Fibroblast of skin of back (primary cell): ENCODE data around the gene ARHGEF38.

Source experiments
- DNase-seq: peaks from one replicate; pipeline ENCODE4 v3.0.0-alpha.2; 2013

ARHGEF38 gene

DNA sequence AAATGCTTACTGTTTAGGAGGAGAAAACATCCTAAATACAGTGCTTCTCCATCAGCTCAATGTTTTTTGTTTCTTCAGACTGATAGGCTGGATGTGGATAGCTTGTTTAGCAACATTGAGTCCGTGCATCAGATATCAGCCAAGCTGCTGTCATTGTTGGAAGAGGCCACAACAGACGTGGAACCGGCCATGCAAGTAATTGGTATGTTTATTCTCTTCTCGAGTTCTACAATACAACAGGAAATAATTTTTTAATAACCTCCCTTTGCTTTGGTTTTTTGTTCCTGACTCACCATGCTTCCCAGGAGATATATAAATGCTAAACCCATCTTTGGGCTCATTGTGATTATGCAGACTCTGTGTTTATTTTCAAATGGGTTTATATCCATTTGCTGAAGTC is 60.9 kb downstream of the ARHGEF38 start:
- DNase-seq: no peak

DNA sequence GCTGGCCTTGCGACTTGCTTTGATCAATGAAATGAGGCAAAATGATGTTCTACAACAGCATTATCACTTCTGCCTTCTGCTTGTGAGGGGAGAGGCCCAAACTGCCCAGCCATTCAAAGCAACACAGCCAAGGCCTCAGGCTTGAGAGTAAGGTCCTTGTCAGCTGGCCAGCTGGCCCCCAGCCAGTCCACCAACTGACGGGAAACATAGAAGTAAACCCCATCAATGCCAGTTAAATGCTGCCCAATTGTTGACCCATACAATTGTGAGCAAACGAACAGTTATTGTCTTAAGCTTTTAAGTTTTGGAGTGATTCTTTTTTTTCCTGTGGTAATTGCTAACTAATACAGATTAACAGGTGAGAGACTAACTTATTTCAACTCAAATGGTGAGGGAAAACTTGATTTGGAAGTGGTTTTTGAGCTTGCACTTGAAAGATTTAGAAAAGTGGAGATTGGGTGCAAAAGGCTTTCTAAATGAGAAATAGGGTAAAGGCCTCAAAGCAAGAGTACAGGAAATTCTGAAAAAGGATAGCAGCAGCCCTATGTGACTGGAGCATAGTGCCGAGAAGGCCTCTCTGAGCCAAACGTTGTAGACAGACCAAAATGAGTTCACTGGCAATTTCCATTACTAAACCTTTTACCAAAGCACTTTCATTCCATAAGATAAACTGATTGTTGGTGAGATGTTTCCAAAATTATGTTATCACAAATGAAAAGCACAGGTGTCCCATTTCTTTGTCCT is 66.9 kb downstream of the ARHGEF38 start:
- DNase-seq: no peak

DNA sequence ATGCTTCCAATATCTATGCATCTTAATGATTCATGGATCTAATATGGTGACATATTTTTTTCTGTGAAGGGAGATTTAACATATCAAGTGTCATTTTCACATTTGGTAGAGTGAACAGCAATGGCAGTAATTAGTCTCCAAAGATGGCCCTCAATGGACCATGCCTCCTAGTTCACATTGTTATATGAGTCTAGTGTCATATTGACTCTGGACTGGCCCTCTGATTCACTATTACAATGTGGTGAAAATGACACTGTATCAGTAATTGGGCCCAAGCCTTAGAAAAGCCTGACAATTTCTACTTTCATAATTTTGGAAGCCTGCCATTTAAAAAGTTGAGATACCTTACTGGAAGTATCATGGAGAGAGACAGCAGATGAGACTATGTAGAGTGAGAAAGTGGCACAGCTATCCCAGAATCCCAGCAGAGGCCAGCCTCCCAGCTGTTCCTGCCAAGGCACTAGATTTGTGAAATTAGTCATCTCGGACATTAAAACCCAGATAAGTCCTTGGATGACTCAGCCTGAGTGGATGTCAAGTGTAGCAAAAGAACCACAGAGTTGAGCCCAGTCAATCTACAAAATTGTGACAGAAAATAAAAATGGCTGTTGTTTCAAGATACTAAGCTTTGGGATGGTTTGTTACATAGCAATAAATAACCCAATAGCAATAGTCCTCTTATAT is 68.4 kb downstream of the ARHGEF38 start:
- DNase-seq: peak; percentile 66

DNA sequence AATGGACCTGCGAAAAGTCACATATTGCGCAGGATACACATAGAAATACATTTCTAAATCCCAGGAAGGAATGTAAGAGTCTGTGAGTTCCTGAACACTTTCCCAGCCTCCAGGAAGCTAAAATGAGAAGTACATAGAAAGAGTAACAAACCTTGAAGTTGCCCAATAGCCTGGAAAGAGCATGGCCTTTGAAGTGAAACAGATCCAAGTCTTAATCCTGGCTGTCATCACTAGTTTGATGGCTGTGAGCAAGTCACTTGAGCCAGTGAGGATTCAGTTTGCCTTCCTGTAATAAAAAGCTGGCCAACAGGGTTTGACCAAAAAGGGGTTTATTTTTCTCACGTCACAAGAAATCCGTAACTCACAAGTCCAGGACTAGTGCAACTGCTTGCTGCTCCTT is 69.8 kb downstream of the ARHGEF38 start:
- DNase-seq: no peak

DNA sequence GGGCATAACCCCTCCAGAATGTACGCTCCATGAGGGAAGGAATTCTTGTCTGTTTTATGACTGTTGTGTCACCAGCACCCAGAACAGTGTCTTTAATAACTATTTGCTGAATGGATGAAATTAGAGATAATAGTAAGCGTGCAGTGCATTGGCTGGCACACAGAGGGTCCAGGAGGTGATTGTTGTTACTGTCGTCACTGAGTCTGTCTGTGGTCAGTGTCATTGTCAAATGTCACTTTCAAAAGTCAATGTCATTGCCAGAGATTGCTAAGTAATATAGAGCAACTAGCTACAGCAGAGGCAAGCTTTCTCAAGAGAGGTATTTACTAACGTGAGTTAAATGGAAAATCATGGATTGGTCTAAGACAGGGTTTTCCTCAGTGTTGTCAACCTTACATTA is 70.7 kb downstream of the ARHGEF38 start:
- DNase-seq: no peak

DNA sequence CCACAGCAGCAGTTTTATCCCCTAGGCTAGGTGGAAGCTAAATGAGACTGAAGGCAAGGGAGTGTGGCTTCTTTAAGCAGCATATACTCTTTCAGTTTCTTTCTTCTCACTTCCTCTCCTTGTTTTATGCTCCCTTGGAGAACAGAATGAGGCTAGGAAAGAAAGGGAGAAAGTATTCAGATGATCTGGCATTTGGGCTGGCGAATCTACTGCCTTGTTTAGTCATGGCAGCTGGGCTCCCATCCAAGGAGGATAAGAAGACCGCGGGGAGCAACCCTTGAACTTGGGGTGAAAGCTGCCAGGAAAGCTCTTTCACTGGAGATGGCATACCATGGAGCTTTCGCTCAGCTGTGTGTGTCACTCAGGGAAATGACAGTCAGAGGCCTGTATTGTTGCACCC is 72.1 kb downstream of the ARHGEF38 start:
- DNase-seq: no peak

DNA sequence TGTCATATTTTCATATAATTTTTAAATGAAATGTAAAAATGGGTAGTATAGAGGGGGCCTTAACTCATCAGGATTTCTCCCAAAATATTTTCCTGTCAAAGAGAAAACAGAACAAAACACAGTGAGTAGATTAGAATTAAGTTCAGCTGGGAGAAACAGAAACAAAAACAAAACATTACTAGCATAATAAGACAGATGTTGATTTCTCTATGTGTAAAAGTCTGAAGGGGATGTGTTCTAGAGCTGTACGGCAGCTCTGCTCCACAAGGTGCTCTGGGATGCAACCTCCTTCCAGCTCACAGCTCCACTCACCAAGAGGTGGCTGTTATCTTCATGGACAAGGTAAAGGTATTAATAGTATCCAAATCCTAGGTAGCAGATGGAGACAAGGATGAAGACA is 72.8 kb downstream of the ARHGEF38 start:
- DNase-seq: no peak

DNA sequence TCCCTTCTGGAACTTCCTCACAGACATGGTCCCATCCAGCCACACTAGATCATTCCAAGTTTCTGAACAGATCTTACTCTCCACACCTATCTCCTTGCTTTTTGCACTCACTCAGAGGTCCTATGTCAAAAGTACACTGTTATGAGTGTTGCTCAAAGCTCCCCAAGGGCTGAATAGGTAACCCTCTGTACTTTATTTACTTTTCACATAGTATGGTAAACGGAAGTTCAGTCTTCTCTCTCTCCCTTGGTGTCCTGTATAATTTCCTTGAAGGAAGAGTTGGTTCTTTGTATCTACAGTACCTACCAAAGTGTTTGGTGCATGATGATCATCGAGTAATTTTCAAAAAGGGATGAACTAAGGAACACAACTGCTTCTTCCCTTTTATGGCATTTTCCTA is 74.4 kb downstream of the ARHGEF38 start:
- DNase-seq: no peak

DNA sequence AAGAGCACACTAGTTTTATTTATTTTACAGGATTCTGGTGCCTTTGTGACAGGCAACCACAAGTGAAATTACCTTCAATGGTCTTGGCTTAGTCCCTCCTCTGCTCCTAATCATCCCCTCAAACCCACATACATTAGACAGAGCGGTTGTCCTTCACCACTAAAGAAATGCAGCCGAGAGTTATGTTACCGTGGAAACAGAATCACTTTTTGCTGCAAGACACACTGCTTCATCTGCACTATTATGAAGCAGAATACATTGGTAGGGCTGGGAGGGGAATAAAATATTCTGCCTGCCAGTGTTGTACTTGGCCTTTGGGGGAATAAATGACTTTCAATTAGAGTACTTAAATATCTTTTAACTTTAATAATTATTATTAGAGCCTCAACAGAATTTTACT is 75.2 kb downstream of the ARHGEF38 start:
- no peak for DNase-seq

DNA sequence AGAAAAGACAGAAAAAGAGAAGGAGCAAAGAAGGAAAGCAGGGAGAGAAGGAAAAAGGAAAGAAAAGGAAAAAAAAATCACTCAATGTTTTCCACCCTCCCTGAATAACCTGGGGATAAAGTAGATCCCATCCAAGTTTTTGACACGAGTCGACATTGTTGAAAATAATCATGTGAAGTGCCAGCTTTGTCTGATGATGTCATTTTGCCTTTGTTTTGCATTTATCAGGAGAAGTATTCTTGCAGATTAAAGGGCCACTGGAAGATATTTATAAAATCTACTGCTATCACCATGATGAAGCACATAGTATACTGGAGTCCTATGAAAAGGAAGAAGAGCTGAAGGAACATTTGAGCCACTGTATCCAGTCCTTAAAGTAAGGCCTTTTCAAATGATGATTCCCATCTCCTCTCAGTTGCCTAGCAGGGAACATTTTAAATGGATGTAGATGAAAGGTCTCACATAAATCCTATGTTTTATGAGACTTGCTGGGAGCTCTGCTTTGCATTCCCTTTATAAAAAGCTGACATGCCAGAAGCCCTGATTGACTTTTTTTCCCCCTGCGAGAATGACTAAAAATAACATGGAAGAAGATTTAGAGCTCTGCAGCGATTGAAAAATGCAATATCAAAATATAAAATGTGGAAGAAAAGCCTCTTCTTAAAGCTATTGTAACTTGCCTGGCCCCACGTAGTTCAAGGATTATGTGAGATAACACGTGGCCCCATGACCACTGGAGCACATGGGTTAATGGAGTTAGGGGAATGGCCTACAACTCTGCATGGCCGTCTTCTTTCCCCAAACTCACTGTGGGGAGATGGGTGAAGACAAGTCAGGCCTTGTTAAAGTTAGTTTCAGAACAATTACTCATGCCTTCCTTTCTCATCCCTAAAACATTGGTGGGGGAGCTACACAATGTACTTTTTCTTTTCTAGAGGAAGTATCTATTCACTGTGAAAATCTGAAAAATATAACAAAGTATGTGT is 78.5 kb downstream of the ARHGEF38 start:
- DNase-seq: no peak

DNA sequence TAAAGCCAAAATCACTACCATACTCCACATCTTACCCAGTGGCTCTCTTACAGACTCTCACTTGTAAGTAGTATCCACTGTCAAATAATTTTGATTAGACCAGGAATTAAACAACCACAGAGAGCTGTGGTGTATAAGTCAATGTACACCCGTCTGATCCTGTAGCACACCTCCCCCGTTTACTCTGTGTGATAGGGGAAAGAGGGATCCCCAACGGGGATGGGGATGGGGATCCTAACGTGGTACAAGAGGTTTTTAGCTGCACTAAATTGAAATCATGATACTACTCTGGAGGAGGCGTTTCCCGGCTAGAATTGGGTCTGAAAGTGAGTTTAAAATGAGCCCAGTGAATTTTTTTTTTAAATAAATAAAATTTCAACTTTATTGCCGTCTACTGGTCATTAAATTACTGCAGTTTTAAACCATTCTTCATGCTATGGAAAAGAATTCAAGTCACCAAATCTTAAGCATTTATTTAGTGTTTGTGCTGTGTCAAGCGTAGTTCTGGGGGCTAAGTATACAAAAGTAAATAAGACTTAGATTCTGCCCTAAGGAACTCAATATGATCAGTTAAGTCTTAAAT is 79.5 kb downstream of the ARHGEF38 start:
- no peak for DNase-seq

DNA sequence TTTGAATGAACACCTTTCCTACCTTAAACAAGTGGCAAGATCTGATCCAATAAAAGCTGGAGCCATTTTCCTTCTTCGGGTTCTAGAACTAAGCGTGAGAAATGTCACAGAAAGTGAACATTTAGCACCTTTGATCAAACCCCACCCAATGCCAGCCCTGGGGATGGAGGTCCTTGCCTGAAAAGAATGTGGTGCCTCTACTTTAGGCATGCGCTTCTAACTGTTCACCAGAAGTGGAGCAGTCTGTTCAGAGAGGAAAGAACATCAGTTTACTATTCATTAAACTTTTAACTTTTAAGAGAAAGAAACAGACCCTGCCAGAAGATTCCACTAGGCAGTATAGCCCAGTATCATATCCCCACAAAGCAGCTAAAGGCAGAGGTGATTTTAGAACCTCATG is 80.2 kb downstream of the ARHGEF38 start:
- no peak for DNase-seq

DNA sequence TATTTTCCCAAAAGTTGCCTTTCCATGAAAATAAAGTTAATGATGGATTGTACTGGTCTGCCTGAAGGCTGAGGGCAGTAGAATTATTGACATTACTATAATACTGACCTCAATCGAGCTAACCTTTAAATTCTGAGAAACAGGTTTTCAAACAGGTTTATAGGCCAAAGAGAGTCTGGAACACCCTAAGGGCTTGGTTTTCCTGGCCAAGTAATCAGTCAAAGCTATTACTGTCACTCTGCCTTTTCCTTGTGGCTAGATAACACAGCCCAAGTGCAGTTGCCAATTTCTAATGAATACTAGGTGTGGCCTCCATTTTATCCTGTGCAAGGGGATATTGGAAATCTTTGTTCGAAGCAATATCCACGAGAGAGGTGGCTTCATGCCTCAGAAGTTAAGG is 80.8 kb downstream of the ARHGEF38 start:
- no peak for DNase-seq

DNA sequence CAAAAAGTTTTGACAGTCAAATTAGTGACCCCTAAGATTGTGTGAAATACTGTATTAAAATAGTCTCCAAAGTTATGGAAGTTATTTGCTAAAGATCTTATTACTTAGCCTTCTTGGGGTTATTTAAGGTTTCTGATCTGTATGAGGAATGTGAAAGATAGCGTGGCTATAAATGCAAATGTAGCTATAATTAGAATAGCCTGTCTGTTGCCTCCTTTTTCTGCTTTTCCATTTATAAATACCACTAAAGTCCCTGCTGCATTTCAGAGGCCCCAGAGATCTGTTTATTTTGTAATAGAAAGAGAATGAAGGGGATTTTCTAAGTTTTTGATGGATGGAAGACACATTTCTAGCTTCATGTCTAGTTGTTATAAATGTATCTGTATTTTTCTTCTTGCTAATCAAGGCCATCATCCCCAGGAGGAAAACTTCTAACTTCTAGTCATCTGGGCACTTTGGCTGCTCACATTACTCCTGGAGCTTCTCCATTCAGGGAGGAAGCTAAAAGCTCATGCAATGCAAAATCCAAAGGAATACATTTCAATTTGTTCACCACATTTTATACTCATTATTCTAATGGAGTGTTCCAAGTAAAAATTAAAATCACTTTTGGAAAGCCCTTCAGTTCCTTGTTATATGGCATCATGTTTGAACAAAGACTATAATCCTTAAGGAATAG is 82.1 kb downstream of the ARHGEF38 start:
- peak; percentile 5 for DNase-seq

DNA sequence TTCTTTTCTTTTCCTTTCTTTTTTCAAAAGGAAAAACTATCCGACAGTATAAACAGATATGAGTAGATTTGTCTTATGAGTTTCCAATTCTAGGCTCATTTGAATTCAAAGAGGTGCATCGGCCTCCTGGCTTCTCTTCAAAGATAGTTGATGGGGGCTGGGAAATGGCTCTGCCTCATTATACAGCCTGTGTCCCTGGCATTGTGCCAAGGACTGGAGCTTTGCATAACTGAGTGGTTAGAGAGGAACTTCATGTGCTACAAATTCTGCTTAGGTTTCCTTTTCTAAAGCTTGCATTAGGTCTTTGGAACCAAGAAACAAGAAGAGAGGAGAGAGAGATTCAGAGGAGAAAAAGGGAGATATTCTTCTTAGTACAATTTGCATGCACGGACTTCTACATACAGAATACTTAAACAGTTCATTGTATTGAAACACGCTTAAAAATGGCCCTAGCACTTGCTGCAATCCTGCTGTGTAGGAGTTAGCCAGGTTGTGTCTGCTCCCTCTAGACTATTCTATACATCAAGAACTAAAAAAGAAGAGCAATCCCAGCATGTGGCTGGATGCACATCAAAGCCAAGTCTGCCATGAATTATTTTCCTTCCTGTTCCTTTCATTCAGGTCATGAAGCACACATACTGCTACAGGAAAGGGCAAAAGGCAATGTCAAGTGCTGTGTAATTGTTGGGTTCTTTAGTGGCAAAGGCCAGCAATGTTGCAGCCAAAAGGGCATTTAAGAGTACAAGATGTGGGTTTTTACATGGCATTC is 85.2 kb downstream of the ARHGEF38 start:
- DNase-seq: peak; percentile 9

DNA sequence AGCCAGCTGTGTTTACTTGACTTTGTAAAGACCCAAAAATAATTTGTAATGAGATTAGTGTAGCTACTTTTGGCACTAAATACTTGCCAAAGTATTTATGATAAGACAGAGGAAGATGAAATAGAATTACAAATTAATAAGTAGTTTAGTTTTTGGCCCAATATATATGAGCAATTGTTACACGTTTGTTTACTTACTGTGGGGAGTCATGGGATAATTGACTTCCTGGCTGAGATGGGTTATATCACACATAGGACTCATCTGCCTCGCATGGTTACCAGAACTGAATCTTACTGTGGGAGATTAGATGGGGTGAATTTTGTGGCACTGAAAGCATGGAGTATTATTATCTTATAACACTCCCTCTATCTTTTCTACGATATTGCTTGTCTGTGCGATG is 89.4 kb downstream of the ARHGEF38 start:
- DNase-seq: no peak

DNA sequence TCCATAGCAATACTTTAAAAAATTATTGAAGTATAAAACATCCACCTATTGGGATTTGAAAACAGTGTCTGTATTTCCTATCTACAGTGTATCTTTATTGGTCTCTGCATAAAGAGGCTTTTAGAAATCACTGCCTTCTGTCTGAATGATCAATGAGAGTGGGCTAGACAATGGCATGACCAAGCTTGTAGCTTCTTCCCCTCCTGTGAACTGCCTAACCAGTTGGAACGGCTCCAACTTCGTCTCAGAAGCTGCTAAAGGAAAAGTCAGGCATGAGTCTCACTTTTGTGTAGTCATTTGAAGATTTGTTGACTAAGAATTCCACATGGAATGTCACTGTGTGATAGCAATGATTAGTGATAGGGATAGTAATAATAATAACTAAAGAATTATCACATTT is 91.8 kb downstream of the ARHGEF38 start:
- no peak for DNase-seq

DNA sequence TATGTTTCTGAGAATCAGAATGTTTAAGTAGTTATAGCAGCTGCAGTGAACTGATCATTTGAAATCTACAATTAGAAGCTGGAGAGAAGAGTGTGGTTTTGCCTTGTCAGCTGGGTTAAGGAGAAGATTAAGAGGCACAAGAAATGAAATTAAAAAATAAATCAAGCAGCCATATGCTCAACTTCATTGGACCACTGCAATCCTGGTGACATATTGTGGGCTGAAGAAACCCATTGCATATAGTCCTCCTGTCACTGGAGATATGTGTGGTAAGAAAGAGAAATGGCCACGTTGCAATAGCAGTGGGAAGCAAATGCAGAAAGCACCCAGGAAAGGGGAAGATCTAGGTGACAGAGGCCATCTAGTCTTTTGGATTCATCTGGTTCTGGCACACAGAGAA is 93.0 kb downstream of the ARHGEF38 start:
- no peak for DNase-seq

DNA sequence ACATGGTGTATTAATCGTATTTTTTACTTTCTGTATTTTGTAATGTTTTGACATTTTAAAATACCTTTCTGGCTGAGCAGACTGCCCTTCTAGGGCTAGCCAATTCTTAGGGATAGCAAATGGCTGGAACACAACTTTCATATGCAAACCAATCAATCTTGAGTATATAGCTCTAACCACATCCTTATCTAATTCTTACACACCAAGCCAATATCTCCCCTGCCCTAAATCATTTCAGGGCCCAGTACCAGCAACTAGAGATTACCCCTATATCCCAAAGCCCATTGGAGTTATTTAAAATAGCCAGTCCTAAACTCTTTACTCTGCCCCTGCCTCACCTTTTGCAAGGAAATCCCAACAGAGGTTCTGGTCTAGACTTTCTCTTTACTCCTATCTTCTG is 97.8 kb downstream of the ARHGEF38 start:
- DNase-seq: no peak

DNA sequence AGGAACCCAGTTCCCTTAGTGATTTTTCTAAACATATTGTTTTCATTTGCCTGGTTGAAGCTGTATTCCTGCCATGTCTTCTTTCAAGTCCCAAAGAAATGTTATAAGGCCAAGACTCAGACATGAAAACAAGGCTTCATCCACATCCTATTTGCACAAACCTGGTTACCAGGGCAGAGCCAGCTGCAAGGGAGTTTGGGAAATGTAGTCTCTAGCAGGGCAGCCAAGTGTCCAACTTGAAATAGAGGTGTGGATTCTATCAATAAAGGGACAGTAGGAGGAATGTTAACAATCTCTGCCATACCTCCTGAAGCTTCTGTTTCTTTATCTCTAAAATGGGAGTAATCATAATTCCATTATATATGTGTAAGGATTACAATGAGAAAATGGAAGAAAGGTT is 99.5 kb downstream of the ARHGEF38 start:
- no peak for DNase-seq

DNA sequence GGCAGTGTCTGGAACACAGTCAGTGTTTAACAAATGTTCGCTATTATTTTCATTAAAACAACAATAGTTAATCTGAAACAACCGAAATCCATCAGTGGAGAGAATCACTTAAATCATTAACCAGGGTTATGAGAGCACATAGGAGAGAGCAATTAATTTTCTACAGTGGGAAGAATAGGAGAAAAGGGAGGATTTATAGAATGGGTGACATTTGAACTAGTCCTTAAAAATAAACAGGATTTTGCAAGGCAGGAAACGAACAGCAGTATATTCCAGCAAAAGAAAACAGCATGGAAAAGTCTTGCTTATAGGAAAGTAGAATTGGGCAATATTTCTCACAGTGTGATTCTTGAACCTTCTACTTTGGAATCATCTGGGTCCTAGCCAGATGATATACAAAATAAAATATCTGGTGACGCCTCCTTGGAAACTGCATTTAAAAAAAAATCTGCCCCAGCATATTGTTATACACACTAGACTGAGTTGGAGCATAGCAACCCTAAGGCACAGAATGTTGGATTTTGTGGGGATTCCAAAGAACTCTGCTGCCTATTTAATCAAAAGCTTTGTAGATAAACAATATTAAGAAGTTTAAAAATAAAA is 100.0 kb downstream of the ARHGEF38 start:
- no peak for DNase-seq
